BLaER1 treated with 17β-estradiol and CSF1 and Interleukin-3, amounts not matched to agents 10 nM and 100 nM (cell line): ENCODE measurements around the gene HOXB4.

Source experiments
- H3K27ac ChIP-seq, 11 experiments: shearing (Covaris generic); formaldehyde crosslinking; 2 replicates each; pipeline ENCODE4 v1.8.1; 2022
- H3K27me3 ChIP-seq, 11 experiments: shearing (Covaris generic); formaldehyde crosslinking; 2 replicates each; pipeline ENCODE4 v1.8.1; 2022
- H3K36me3 ChIP-seq, 11 experiments: shearing (Covaris generic); formaldehyde crosslinking; 2 replicates each; pipeline ENCODE4 v1.8.1; 2022
- H3K4me1 ChIP-seq, 10 experiments: shearing (Covaris generic); formaldehyde crosslinking; 2 replicates each; pipeline ENCODE4 v1.8.1; 2022
- H3K4me2 ChIP-seq, 11 experiments: shearing (Covaris generic); formaldehyde crosslinking; 2 replicates each; pipeline ENCODE4 v1.8.1; 2022
- H3K4me3 ChIP-seq, 10 experiments: shearing (Covaris generic); formaldehyde crosslinking; 2 replicates each; pipeline ENCODE4 v1.8.1; 2022
- H3K9ac ChIP-seq, 11 experiments: shearing (Covaris generic); formaldehyde crosslinking; 2 replicates each; pipeline ENCODE4 v1.8.1; 2022
- H3K9me3 ChIP-seq, 11 experiments: shearing (Covaris generic); formaldehyde crosslinking; replicated peaks in 1 of 11; 2 replicates each; pipeline ENCODE4 v1.8.1; 2022
- H4K20me1 ChIP-seq, 11 experiments: shearing (Covaris generic); formaldehyde crosslinking; 2 replicates each; pipeline ENCODE4 v1.8.1; 2022
- Cebpa-rat ChIP-seq, 11 experiments: shearing (Covaris generic); IDR thresholded peaks; 2 replicates each; pipeline ENCODE4 v1.8.1; 2022

HOXB4 gene

DNA sequence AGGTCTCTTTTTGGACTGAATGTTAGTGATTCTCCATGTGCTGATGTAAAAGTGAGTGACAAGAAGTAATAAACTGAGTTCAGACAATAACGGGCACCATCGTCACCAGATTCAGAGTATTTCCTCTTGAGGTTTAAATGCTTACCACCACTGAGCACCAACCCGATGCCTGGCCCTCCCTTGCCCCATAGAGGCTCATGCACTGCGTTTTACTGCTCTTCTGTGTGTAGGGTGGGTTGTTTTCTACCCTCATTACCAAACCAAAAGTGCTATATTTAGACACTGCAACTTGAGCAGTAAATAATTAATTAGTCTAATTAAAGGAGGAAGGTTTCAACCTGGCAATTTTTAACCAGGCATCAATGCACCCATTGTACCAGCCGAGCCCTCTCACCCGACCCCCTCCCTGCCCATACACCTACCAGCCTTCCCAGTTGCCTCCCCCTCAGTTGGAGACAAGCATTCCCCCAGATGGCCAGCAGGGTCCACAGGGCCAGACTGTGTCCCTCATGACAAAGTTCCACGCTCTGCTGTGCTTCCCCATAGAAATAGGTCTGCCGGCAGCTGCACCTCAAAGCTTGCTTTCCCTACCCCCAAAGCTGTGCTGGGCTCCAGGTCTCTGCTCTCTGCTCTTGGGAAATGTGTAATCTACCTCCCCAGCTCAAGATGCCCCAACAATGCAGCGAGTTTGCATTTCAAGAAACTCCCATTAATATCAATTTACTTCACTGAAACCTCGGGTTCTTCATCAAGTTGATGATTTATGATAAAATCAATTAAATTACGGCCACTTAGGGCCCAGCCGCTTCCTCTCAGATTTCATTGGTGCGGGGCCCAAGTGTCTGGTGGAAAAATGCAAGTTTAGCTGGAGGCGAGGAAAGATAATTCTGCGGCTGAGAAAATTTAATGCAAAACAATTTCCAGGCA, 16.0 kb downstream of the HOXB4 start:
- Histone ChIP-seq H3K27me3 (peaks cover 97 to 100% (median 100%) of the 10 kb centered on the region in 11 experiments), H3K9ac (no peak overlapping the region), H3K4me1 (no peaks in the 10 kb centered on the region), H3K4me3 (no peak overlapping the region), H3K27ac (no peak overlapping the region), H3K36me3 (no peaks in the 10 kb centered on the region), H3K9me3 (no peaks in the 10 kb centered on the region), H4K20me1 (peaks cover 0 to 70% (median 25%) of the 10 kb centered on the region in 11 experiments; a peak in 13 of 22 replicates), H3K4me2 (no peak overlapping the region)
- TF ChIP-seq Cebpa-rat (IDR thresholded peaks at IDR 0.05) = no peak

DNA sequence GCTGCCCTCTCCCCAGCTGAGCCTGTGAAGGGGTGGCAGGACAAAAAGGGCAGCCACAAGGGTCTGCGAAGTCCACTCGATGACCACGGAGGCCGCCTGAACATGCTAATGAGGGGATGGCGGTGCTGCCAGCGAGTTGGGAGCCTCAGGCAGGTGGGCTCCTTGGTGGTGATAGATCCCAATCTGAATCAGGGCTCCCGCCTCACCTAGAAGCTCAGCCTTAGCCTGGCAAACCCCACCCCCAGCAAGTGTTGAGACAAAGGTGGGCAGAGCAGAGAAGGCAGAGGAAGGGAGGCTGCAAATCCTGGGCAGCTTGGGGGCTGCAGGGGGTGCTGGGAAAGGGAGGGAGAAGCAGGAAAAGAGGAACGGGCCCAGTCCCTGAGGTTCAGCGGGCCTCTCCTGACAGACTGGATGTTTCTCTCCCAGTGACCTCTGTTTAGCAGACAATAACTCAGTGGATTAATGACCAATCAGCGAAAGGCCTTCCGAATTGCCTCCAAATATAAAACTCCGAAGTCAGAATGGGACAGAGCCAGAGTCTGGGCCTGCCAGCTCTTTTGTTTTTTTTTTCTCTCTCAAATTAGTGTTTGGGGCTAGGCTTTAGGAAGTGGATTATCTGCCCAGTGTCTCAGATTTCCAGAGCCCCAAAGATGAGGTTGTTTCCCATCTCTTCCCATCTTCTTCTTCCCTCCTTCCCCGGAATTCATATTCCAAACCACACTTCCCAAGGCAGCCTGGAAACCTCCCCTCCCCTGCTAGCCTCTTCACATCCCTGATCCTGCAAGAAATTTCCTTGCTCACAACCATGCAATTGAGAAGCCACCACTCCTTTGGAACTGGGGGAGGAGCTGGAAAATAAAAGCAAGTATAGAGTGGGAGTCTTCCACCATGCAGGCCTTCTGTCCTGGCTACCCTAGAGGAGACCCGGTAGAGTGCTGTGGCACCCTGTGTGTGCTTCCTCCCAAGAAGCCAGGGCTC, 18.0 kb downstream of the HOXB4 start:
- Histone ChIP-seq H4K20me1 (peaks cover 0 to 64% (median 20%) of the 10 kb centered on the region in 11 experiments; a peak in 13 of 22 replicates), H3K9me3 (no peaks in the 10 kb centered on the region), H3K4me3 (no peak overlapping the region), H3K4me2 (no peak overlapping the region), H3K4me1 (no peaks in the 10 kb centered on the region), H3K9ac (no peak overlapping the region), H3K36me3 (no peaks in the 10 kb centered on the region), H3K27ac (no peak overlapping the region), H3K27me3 (peaks cover 95 to 100% (median 100%) of the 10 kb centered on the region in 11 experiments)
- no peak for TF ChIP-seq Cebpa-rat (IDR thresholded peaks at IDR 0.05)

DNA sequence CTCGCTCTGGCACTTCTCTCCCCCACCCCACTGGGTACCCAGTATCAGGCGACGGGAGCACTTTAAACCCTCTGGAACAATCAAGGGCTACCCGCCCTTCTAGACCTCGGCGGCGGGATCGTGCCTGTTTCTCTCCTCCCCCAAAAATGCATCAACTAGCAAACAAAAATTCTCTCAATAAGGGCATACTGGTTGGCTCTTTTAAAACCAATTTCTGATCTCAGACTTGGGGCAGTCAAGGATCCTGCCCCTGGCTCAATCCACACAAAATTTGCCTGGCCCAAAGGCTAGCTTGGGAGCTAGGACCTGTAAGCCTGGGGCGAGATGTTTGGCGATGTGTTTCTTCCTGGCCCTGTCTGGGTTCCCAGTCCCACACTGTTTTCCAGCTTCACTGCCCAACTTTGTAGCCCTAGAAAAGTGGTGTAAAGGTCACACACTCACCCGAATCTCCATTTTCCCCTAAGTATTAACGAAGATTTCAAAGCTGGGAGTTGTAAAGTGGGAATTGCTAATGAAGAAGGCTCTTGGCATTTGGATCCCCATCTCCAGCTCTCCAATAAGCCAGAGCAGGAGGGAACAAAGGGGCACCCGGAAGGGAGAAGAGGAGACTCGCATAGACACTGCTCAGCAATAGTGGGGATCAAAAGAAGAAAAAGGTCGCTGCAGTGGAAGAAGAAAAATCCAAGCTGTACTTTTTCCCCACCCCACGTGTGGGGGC, 18.9 kb downstream of the HOXB4 start:
- H3K4me2 ChIP-seq = no peak overlapping the region

DNA sequence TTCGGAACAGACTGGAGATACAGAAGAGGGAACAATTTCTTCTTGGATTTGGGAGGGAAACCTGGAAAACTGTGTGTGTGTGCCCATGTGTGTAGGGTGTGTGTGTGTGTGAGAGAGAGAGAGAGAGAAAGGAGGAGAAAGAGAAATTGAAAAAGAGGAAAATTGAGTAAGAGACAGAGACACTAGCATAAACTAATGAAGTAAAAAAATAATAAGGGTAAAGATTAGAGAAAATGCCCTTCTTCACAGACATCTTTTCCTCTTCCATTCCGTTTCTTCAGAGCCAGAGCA, 19.4 kb downstream of the HOXB4 start:
- TF ChIP-seq Cebpa-rat (IDR thresholded peaks at IDR 0.05) = no peak
- no peak overlapping the region for H3K27ac ChIP-seq
- peaks cover 0 to 70% (median 27%) of the 10 kb centered on the region in 11 experiments; a peak in 14 of 22 replicates for H4K20me1 ChIP-seq
- H3K9ac ChIP-seq = no peak overlapping the region
- no peak overlapping the region for H3K4me3 ChIP-seq
- H3K4me1 ChIP-seq = no peaks in the 10 kb centered on the region
- peaks cover 96 to 100% (median 100%) of the 10 kb centered on the region in 11 experiments for H3K27me3 ChIP-seq
- H3K9me3 ChIP-seq = no peaks in the 10 kb centered on the region
- no peaks in the 10 kb centered on the region for H3K36me3 ChIP-seq
- H3K4me2 ChIP-seq = no peak overlapping the region

More for the DNA sequence above, 18.9 kb downstream of the HOXB4 start:
- peaks cover 95 to 100% (median 100%) of the 10 kb centered on the region in 11 experiments for H3K27me3 ChIP-seq
- H3K9ac ChIP-seq = no peak overlapping the region
- H3K4me1 ChIP-seq = no peaks in the 10 kb centered on the region
- H3K36me3 ChIP-seq = no peaks in the 10 kb centered on the region
- H3K4me3 ChIP-seq = no peak overlapping the region
- no peaks in the 10 kb centered on the region for H3K9me3 ChIP-seq
- H3K27ac ChIP-seq = no peak overlapping the region
- H4K20me1 ChIP-seq = peaks cover 0 to 68% (median 25%) of the 10 kb centered on the region in 11 experiments; a peak in 14 of 22 replicates
- no peak for TF ChIP-seq Cebpa-rat (IDR thresholded peaks at IDR 0.05)

DNA sequence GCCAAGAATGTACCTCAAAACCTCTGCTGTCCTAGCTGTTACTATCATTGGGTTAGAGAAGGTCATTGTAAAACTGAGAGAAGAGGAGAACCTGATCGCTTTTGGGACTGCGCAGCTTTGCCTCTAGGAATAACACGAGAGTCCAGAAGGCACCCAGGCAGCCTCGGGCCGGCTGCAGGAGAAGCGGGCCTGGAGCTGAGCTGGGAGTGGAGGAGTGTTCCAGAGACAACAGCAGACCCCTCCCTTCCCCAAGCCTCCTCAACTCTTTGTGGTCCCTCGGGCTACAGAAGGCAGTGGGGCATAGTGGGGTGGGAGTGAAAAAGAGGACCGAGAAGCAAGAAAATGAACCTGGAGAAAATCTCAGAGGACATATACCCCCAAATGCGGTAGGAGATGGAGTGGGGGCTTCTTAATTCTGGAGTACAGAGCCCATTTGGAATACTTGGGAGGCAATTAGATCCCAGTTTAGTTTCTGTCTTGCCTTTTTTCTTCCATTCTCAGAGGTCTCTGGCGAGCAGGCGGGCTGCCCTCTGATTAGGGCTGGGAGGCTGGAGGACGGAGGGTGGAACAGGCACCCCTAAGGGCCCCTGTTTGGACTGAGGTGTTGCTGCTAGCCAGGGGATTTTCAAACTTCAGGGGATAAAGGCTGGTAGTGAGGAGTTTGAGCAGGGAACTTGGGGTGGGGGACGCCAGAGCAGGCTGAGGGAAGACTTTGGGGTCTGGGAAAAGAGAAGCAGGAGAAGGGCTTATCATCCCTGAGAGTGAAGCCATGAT, 19.9 kb downstream of the HOXB4 start:
- Histone ChIP-seq H3K36me3 (no peaks in the 10 kb centered on the region), H3K27me3 (peaks cover 96 to 100% (median 100%) of the 10 kb centered on the region in 11 experiments), H3K9ac (no peak overlapping the region), H4K20me1 (peaks cover 0 to 73% (median 28%) of the 10 kb centered on the region in 11 experiments; a peak in 15 of 22 replicates), H3K9me3 (no peaks in the 10 kb centered on the region), H3K4me1 (no peaks in the 10 kb centered on the region), H3K4me2 (no peak overlapping the region), H3K4me3 (no peak overlapping the region), H3K27ac (no peak overlapping the region)
- TF ChIP-seq Cebpa-rat (IDR thresholded peaks at IDR 0.05) = no peak

DNA sequence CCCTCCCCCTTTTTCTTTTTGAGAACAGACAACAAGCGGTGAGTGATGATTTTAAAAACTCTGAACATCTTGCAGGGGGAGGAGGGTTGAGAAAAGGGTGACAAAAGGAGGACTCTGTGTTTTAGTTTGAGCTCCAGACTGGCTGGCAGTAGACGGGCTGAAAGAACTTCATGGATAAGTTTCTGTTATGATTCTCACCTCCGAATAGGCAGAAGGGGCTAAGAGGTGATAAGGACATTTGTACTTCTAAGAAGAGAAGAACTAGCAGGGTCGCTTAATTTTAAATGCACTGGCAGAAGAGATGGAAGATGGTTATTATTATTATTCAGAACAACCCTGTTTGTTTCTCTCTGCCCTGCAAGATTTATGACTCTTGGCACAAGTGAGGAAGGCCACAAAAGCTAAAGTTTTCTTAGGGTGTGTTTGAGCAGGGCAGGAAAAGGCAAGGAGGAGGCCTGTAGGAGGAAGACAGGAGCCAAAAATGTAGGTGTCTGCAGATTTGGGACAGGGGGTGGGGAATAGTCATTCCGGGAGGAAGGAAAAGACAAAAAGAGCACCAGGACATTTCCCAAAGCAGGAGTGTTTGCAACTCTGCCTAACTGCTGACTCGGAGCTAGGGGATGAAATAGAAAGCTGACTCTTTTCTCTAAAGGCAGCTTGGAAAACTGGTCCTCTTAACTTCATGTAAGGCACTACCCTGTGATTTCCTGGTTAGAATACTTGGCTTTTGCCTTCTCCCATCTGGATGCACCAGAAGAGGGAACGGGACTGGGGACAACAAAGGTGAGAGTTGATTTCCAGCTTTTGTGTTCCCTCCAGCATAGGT, 21.4 kb downstream of the HOXB4 start:
- peaks cover 95 to 100% (median 100%) of the 10 kb centered on the region in 11 experiments for H3K27me3 ChIP-seq
- no peaks in the 10 kb centered on the region for H3K36me3 ChIP-seq
- no peak overlapping the region for H3K9ac ChIP-seq
- no peak overlapping the region for H3K27ac ChIP-seq
- no peak overlapping the region for H3K4me3 ChIP-seq
- peaks cover 0 to 72% (median 34%) of the 10 kb centered on the region in 11 experiments; a peak in 15 of 22 replicates for H4K20me1 ChIP-seq
- H3K4me2 ChIP-seq = no peak overlapping the region
- H3K4me1 ChIP-seq = no peaks in the 10 kb centered on the region
- no peak for TF ChIP-seq Cebpa-rat (IDR thresholded peaks at IDR 0.05)
- H3K9me3 ChIP-seq = no peaks in the 10 kb centered on the region

DNA sequence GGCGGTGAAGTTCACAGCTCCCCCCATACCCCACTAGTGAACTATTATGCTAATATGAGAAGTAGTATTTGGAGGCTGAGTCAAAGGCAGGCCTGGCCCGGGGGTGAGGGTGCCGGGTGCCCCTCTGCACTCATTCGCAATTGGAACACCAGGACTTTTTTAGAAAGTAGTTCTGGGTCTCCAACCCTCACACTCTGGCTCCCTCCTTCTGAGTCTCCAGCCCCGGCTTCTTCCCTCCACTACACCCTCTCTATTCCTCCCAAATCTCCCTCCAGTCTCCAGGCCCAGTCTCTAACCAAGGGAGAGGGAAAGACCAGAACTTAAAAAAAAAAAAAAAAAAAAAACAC, 21.9 kb downstream of the HOXB4 start:
- Histone ChIP-seq H3K27me3 (peaks cover 95 to 100% (median 99%) of the 10 kb centered on the region in 11 experiments), H3K9me3 (no peaks in the 10 kb centered on the region), H4K20me1 (peaks cover 0 to 72% (median 34%) of the 10 kb centered on the region in 11 experiments; a peak in 15 of 22 replicates), H3K4me2 (no peak overlapping the region), H3K4me3 (no peak overlapping the region), H3K27ac (no peak overlapping the region), H3K36me3 (no peaks in the 10 kb centered on the region), H3K9ac (no peak overlapping the region), H3K4me1 (no peaks in the 10 kb centered on the region)
- TF ChIP-seq Cebpa-rat (IDR thresholded peaks at IDR 0.05) = no peak
